ENCODE measurements around the gene TIGD6. TPM values are rescaled to one million over a fixed set of nuclear protein-coding genes. Genes with fewer than 3 reads are reported as not detected.
"Not testable (repeated sequence)": the region's sequence is repeated elsewhere in the genome, so short reads cannot be mapped to it uniquely, and the experiment has no call there.

TIGD6 gene
- total and polyA plus RNA-seq, 5 donors from 2014 or later: 2.4 to 3.5 (median 2.9) TPM

GRCh38 chr5:149946118-149946517 is 54.3 kb downstream of the TIGD6 start:
- Mint-ChIP-seq H3K9me3 (no peaks in the 10 kb centered on the region), H3K27me3 (peaks cover 20% of the 10 kb centered on the region), H3K36me3 (no peaks in the 10 kb centered on the region), H3K4me1 (no peaks in the 10 kb centered on the region), H3K4me3 (no peak overlapping the region), H3K27ac (no peak overlapping the region)
- H3K27me3 ChIP-seq (ENCODE audit: control insufficient read depth, insufficient read depth, low read length): peaks cover 5% of the 10 kb centered on the region
- H3K36me3 ChIP-seq (ENCODE audit: control insufficient read depth, insufficient read depth, low read length): no peaks in the 10 kb centered on the region
- H3K4me1 ChIP-seq (ENCODE audit: control insufficient read depth, insufficient read depth, low read length, poor library complexity, severe bottlenecking): no peaks in the 10 kb centered on the region
- DNase-seq (no peak), ATAC-seq (ENCODE audit: low read depth in 2 of 2) (no peak)
- no peaks in the 10 kb centered on the region for H3K9me3 ChIP-seq (ENCODE audit: control insufficient read depth in 2 of 2, low read length in 2 of 2)
- H3K27ac ChIP-seq (ENCODE audit: insufficient read depth, low read length, poor library complexity, severe bottlenecking): no peak overlapping the region
- no peak overlapping the region for H3K4me3 ChIP-seq (ENCODE audit: low read depth, low read length)

GRCh38 chr5:149944666-149945065 is 55.8 kb downstream of the TIGD6 start, which contains the start of gene PDE6A:
Gene PDE6A (minus strand): TSS chr5:149944793. CDS start chr5:149944673, 120 bp downstream.
- H3K36me3 ChIP-seq (ENCODE audit: control insufficient read depth, insufficient read depth, low read length): no peaks in the 10 kb centered on the region
- peaks cover 5% of the 10 kb centered on the region for H3K27me3 ChIP-seq (ENCODE audit: control insufficient read depth, insufficient read depth, low read length)
- H3K27ac ChIP-seq (ENCODE audit: insufficient read depth, low read length, poor library complexity, severe bottlenecking): no peak within 1 kb of the TSS
- H3K27me3 Mint-ChIP-seq: peaks cover 12% of the 10 kb centered on the region
- H3K4me1 ChIP-seq (ENCODE audit: control insufficient read depth, insufficient read depth, low read length, poor library complexity, severe bottlenecking): no peaks in the 10 kb centered on the region
- no peak within 1 kb of the TSS for H3K4me3 ChIP-seq (ENCODE audit: low read depth, low read length)
- H3K9me3 ChIP-seq (ENCODE audit: control insufficient read depth in 2 of 2, low read length in 2 of 2): no peaks in the 10 kb centered on the region
- no peak within 1 kb of the TSS for H3K27ac Mint-ChIP-seq
- H3K4me3 Mint-ChIP-seq: no peak within 1 kb of the TSS
- DNase-seq (no peak), ATAC-seq (ENCODE audit: low read depth in 2 of 2) (no peak)
- no peaks in the 10 kb centered on the region for H3K9me3 Mint-ChIP-seq
- H3K4me1 Mint-ChIP-seq: no peaks in the 10 kb centered on the region
- no peaks in the 10 kb centered on the region for H3K36me3 Mint-ChIP-seq

GRCh38 chr5:149943177-149943949 is 57.1 kb downstream of the TIGD6 start:
- not testable (repeated sequence) for H3K4me1 Mint-ChIP-seq; H3K4me1 ChIP-seq (ENCODE audit: control insufficient read depth, insufficient read depth, low read length, poor library complexity, severe bottlenecking); H3K36me3 Mint-ChIP-seq; H3K9me3 ChIP-seq (ENCODE audit: control insufficient read depth in 2 of 2, low read length in 2 of 2); H3K27ac ChIP-seq (ENCODE audit: insufficient read depth, low read length, poor library complexity, severe bottlenecking); H3K27me3 ChIP-seq (ENCODE audit: control insufficient read depth, insufficient read depth, low read length); H3K36me3 ChIP-seq (ENCODE audit: control insufficient read depth, insufficient read depth, low read length); H3K27ac Mint-ChIP-seq; H3K27me3 Mint-ChIP-seq; ATAC-seq (ENCODE audit: low read depth in 2 of 2); H3K4me3 Mint-ChIP-seq; H3K9me3 Mint-ChIP-seq; H3K4me3 ChIP-seq (ENCODE audit: low read depth, low read length); DNase-seq

Other genes with a start within 250 kb of the TIGD6 start
- not detected for gene PDE6A, start 55.9 kb downstream of the TIGD6 start, total RNA-seq
- not detected for gene PDE6A, start 55.9 kb downstream of the TIGD6 start, polyA plus RNA-seq
- gene SLC26A2, start 39.9 kb downstream of the TIGD6 start, total RNA-seq: 6.7 TPM
- 1 to 10 TPM; 2.7 to 6.0 (median 3.6) TPM for gene SLC26A2, start 39.9 kb downstream of the TIGD6 start, polyA plus RNA-seq
- 51.5 TPM for gene HMGXB3, start 85 bp upstream of the TIGD6 start, total RNA-seq
- gene HMGXB3, start 85 bp upstream of the TIGD6 start, polyA plus RNA-seq: 10 to 100 TPM; 11.0 to 13.1 (median 12.5) TPM
- not detected for gene CSF1R, start 85.9 kb upstream of the TIGD6 start, total RNA-seq
- 1 to 10 TPM in 2 of 4 donors, under 1 TPM in 2; 0.60 to 1.2 (median 0.97) TPM for gene CSF1R, start 85.9 kb upstream of the TIGD6 start, polyA plus RNA-seq
- not detected for gene PDGFRB, start 155.2 kb upstream of the TIGD6 start, total RNA-seq
- under 1 TPM in 1 of 4 donors, not detected in 3; 0.03 TPM for gene PDGFRB, start 155.2 kb upstream of the TIGD6 start, polyA plus RNA-seq
- gene CDX1, start 166.1 kb upstream of the TIGD6 start, total RNA-seq: not detected
- gene CDX1, start 166.1 kb upstream of the TIGD6 start, polyA plus RNA-seq: not detected
- not detected for gene SLC6A7, start 189.4 kb upstream of the TIGD6 start, total RNA-seq
- not detected for gene SLC6A7, start 189.4 kb upstream of the TIGD6 start, polyA plus RNA-seq